Neural crest cell (in vitro differentiated cells): ENCODE data around the gene KIF3A. TPM values are rescaled to one million over a fixed set of nuclear protein-coding genes. Genes with fewer than 3 reads are reported as not detected.

Source experiments
- DNase-seq: peaks from one replicate; pipeline ENCODE4 v3.0.0; 2021; ENCODE audit warnings: low read depth, mixed read lengths, low spot score
- H3K27ac Mint-ChIP-seq: one replicate; pipeline ENCODE4 v1.8.0; 2021; ENCODE audit warnings: mild to moderate bottlenecking, mixed read lengths; ENCODE audit not compliant: unreplicated experiment
- H3K27me3 Mint-ChIP-seq: 2 replicates; pipeline ENCODE4 v1.8.0; 2021; ENCODE audit warnings: low read depth, mild to moderate bottlenecking, mixed read lengths
- H3K36me3 Mint-ChIP-seq: 2 replicates; pipeline ENCODE4 v1.8.0; 2021; ENCODE audit warnings: low read depth, mild to moderate bottlenecking, mixed read lengths
- H3K4me1 Mint-ChIP-seq: 2 replicates; pipeline ENCODE4 v1.8.0; 2021; ENCODE audit warnings: mixed read lengths
- H3K4me3 Mint-ChIP-seq: one replicate; pipeline ENCODE4 v1.8.0; 2021; ENCODE audit warnings: mild to moderate bottlenecking, mixed read lengths
- H3K9me3 Mint-ChIP-seq: 2 replicates; pipeline ENCODE4 v1.8.0; 2021; ENCODE audit warnings: mixed read lengths
- total RNA-seq: library from RNA; stranded (reverse); gene quantifications from 2 replicates; pipeline ENCODE4 v1.2.1, GENCODE V29; 2021
- TF ChIP-seq, protein P1 (sequence below): fragments of 200-600 bp; sonication (generic); conservative IDR thresholded peaks from 2 replicates; pipeline ENCODE4 v1.5.0; 2021; ENCODE audit warnings: antibody characterized with exemption, mild to moderate bottlenecking

The KIF3A gene
- total RNA-seq, 1 donor from 2014 or later = 23.8 TPM

DNA sequence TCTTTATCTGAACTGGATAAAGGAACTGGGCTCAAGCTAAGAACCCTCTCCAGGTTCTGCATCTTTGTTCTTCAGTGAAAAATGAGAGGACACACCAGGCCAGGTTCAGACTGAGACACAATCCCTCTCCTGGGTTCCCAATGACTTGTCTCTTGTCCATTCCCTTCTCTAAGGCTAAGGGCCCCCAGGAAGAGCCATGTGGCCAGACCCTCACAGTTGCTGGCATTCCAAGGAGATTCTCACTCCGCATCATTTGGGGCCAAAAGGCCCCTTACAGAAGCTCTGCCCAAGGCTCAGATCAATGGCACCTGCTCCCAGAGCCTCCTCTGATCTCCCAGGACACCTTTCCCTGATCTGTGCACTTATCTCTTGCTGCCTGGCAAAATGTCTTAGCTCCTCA, 58.6 kb downstream of the KIF3A start:
- H3K36me3 Mint-ChIP-seq = no peaks in the 10 kb centered on the region
- H3K27me3 Mint-ChIP-seq = no peaks in the 10 kb centered on the region
- no peaks in the 10 kb centered on the region for H3K9me3 Mint-ChIP-seq
- H3K27ac Mint-ChIP-seq = no peak overlapping the region
- TF ChIP-seq, protein P1, sequence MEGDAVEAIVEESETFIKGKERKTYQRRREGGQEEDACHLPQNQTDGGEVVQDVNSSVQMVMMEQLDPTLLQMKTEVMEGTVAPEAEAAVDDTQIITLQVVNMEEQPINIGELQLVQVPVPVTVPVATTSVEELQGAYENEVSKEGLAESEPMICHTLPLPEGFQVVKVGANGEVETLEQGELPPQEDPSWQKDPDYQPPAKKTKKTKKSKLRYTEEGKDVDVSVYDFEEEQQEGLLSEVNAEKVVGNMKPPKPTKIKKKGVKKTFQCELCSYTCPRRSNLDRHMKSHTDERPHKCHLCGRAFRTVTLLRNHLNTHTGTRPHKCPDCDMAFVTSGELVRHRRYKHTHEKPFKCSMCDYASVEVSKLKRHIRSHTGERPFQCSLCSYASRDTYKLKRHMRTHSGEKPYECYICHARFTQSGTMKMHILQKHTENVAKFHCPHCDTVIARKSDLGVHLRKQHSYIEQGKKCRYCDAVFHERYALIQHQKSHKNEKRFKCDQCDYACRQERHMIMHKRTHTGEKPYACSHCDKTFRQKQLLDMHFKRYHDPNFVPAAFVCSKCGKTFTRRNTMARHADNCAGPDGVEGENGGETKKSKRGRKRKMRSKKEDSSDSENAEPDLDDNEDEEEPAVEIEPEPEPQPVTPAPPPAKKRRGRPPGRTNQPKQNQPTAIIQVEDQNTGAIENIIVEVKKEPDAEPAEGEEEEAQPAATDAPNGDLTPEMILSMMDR = no peak
- H3K4me3 Mint-ChIP-seq = no peak overlapping the region
- no peaks in the 10 kb centered on the region for H3K4me1 Mint-ChIP-seq
- no peak for DNase-seq

DNA sequence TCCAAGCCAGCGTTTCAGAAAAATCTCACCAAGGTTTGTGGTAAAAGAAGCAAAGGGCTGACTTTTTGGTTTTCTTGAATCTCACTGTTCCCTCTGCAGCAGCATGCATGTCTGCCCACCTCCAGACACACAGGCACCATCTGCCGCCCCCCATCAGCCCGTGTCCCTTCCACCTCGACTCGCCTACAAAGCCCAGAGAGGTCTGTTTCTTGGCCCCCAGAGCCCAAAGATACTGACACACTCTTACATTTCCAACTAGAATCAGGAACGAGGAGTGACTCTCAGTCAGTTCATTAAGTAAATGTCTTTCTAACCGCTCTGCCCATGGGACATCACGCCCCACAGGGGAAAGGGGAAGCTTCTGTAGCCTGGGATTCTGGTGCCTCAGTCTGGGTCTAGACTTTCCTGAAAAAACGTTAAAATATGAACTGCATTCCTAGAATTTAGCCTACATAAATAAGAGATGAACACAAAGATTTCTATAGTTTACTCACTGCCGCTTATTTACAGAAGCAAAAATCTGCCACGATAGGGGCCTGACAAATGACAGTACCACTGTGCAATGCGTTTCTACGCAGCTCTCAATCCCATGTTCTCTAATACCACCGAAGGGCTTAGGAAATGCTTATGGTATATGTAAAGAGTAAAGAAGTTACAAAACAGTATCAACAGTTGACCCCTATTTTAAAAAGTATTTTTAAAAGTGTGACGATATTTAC, 59.5 kb downstream of the KIF3A start:
- no peaks in the 10 kb centered on the region for H3K27me3 Mint-ChIP-seq
- H3K9me3 Mint-ChIP-seq = no peaks in the 10 kb centered on the region
- no peak overlapping the region for H3K27ac Mint-ChIP-seq
- TF ChIP-seq, protein P1 = no peak
- no peaks in the 10 kb centered on the region for H3K4me1 Mint-ChIP-seq
- no peak for DNase-seq
- no peak overlapping the region for H3K4me3 Mint-ChIP-seq
- H3K36me3 Mint-ChIP-seq = no peaks in the 10 kb centered on the region

DNA sequence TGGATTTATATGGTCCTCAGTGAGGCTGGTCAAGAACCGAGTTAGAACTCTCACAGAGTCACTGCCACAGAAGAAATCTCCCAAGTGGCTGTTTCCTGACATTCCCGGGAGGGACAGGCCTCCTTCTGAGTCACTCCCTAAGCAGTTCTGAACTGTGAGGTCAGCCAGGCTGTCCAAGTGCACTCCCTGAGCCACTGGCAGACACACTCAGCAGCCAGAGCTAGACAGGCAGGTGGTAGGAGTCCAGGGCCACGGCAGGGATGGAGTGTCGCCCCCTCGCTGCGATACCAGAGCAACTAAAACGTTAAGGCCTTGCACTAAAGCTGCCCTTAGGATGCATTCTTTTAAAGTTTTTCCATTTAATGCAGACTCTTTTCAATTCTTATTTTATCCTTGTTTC, 60.2 kb downstream of the KIF3A start:
- no peak for DNase-seq
- no peak overlapping the region for H3K4me3 Mint-ChIP-seq
- no peaks in the 10 kb centered on the region for H3K9me3 Mint-ChIP-seq
- H3K27me3 Mint-ChIP-seq = no peaks in the 10 kb centered on the region
- no peaks in the 10 kb centered on the region for H3K36me3 Mint-ChIP-seq
- TF ChIP-seq, protein P1 = no peak
- no peaks in the 10 kb centered on the region for H3K4me1 Mint-ChIP-seq
- H3K27ac Mint-ChIP-seq = no peak overlapping the region

DNA sequence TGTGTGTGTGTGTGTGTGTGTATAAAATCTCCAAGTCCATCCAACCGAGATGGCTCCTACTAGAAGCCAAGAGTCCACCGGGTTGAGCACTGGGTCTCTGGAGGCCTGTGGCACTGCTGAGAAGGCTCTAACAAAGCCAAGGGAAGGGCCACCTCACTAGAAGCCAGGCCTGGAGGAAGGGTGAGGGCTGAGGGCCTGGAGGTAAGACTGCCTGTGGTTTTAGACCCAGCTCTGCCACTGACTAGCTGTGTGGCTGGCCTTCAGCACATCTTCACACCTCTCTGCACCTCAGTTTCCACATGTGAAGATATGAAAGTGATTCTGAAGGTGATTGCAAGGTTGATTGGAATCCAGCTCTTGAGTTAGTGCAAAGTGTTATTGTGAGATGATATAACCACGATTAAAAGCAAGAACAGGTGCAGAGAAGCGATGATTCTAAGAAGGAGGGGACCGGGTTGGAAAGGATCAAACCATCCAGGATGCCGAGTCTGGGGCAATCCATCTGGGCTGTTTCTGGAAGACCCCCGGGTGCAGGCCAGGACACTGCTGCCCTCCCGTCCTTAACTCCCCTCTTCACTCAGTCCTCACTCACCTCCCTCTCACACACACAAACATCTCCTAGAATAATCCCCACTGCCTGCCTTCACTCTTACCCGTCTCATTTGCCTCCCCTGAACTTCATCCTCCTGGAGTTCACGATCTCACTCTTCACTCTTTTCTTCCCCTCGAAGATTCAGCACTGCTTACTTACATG, 61.2 kb downstream of the KIF3A start:
- TF ChIP-seq, protein P1 = no peak
- H3K27me3 Mint-ChIP-seq = no peaks in the 10 kb centered on the region
- no peak overlapping the region for H3K27ac Mint-ChIP-seq
- H3K4me3 Mint-ChIP-seq = no peak overlapping the region
- no peaks in the 10 kb centered on the region for H3K36me3 Mint-ChIP-seq
- DNase-seq = no peak
- H3K4me1 Mint-ChIP-seq = no peaks in the 10 kb centered on the region
- peaks cover 2% of the 10 kb centered on the region for H3K9me3 Mint-ChIP-seq

DNA sequence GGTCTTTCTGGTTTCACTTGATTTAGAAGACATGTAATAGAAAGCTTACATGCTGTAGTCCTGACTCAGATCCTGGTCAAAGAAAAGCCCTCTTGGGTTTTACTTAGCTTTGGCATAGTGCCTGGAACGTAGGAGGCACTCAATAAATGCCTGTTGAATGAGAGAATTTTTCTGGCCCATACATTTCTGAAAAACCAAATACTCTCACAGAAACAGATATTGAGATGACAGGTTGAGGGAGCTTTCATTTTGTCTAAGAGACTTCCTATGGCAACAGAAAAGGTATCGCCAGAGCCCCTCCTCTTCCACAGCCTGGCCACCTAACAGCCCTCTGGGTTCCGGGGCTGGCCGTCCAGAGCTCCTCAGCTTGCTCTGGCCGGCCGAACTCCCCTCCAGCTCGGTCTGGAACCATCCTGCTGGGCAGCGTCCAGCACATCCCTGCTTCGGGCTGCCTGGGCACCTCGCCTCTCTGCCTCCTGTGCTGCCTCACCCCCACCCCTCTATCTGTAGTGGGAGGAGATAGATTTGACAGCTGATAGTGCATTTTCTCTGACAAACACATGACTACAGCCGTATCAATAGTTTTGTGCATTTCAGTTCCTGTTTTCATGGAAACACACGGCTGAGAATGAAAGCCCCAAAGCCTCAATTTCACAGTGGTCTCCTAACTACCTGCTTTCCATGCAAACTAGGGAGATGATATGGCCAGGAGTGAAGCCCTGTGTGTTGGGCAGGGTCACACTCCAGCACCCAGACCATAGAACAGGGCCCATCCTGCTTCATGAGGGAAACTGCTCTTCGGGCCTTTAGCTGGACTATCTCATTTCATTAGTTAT, 62.5 kb downstream of the KIF3A start:
- Mint-ChIP-seq H3K4me3 (no peak overlapping the region), H3K27ac (no peak overlapping the region), H3K9me3 (peaks cover 3% of the 10 kb centered on the region), H3K27me3 (no peaks in the 10 kb centered on the region), H3K36me3 (no peaks in the 10 kb centered on the region), H3K4me1 (peaks cover 5% of the 10 kb centered on the region)
- TF ChIP-seq, protein P1 = no peak
- no peak for DNase-seq
